Common myeloid progenitor, CD34-positive (primary cell): ENCODE results near the gene PRKCH.

Source experiments
- CTCF ChIA-PET: fragments of 350-600 bp; sonication (Branson Sonifier 250); formaldehyde crosslinking; loops from one replicate; lab custom pipeline; 2021; ENCODE audit warnings: antibody characterized with exemption; lab: Charles Lee
- POLR2A ChIA-PET: fragments of 350-600 bp; sonication (Branson Sonifier 250); formaldehyde crosslinking; loops from one replicate; lab custom pipeline; 2021; ENCODE audit warnings: antibody characterized with exemption; lab: Charles Lee
- DNase-seq, 3 donors: peaks; one replicate each; pipeline versions ENCODE4 v3.0.0 to v3.0.0-alpha.2; 2013
- H3K27ac ChIP-seq, 2 experiments: 1 replicate in 1 of 2; 2 replicates in 1 of 2; pipeline ENCODE4 v1.7.0; 2013; ENCODE audit warnings: inconsistent platforms in 2 of 2, low read length in 2 of 2, mild to moderate bottlenecking in 2 of 2, low read depth in 1 of 2, moderate library complexity in 1 of 2; ENCODE audit not compliant: severe bottlenecking in 2 of 2, insufficient read depth in 1 of 2, poor library complexity in 1 of 2
- H3K27me3 ChIP-seq, 5 experiments: replicated peaks in 2 of 5; 1 replicate in 3 of 5; 2 replicates in 2 of 5; pipeline versions ENCODE4 v1.6.1 to v1.7.0; 2013; ENCODE audit warnings: low read length in 4 of 5, mild to moderate bottlenecking in 2 of 5, moderate library complexity in 2 of 5, inconsistent platforms in 1 of 5; ENCODE audit not compliant: insufficient read depth in 5 of 5, control insufficient read depth in 4 of 5
- H3K36me3 ChIP-seq, 4 experiments: 1 replicate in 2 of 4; 2 replicates in 2 of 4; pipeline versions ENCODE4 v1.6.1 to v1.7.0; 2013; ENCODE audit warnings: low read length in 3 of 4, control low read depth in 1 of 4, mild to moderate bottlenecking in 1 of 4; ENCODE audit not compliant: control insufficient read depth in 4 of 4, insufficient read depth in 4 of 4
- H3K4me1 ChIP-seq, 4 experiments: 1 replicate in 3 of 4; 2 replicates in 1 of 4; pipeline versions ENCODE4 v1.6.1 to v1.7.1; 2013; ENCODE audit warnings: low read length in 3 of 4, mild to moderate bottlenecking in 3 of 4, control low read depth in 1 of 4, inconsistent platforms in 1 of 4, moderate library complexity in 1 of 4; ENCODE audit not compliant: control insufficient read depth in 4 of 4, insufficient read depth in 4 of 4; ENCODE audit errors: control extremely low read depth in 1 of 4
- H3K4me3 ChIP-seq, 7 experiments: 1 replicate in 4 of 7; 2 replicates in 3 of 7; pipeline versions ENCODE4 v1.5.1 to v1.7.0; 2013; ENCODE audit warnings: mild to moderate bottlenecking in 7 of 7, low read length in 6 of 7, moderate library complexity in 6 of 7, inconsistent platforms in 2 of 7, low read depth in 2 of 7, control low read depth in 1 of 7; ENCODE audit not compliant: insufficient read depth in 4 of 7, control insufficient read depth in 1 of 7; ENCODE audit errors: extremely low read depth in 1 of 7
- H3K9me3 ChIP-seq, 5 experiments: 1 replicate in 4 of 5; 2 replicates in 1 of 5; pipeline versions ENCODE4 v1.6.1 to v1.7.1; 2013; ENCODE audit warnings: low read length in 4 of 5, mild to moderate bottlenecking in 2 of 5, inconsistent platforms in 1 of 5, low read depth in 1 of 5, moderate library complexity in 1 of 5; ENCODE audit not compliant: control insufficient read depth in 4 of 5, insufficient read depth in 2 of 5; ENCODE audit errors: control extremely low read depth in 1 of 5
- WGBS: methylation state at CpG from one replicate; pipeline ENCODE4 v1.1.5; 2013; ENCODE audit not compliant: insufficient coverage; 5-methylcytosine and 5-hydroxymethylcytosine counted together

The PRKCH gene

DNA sequence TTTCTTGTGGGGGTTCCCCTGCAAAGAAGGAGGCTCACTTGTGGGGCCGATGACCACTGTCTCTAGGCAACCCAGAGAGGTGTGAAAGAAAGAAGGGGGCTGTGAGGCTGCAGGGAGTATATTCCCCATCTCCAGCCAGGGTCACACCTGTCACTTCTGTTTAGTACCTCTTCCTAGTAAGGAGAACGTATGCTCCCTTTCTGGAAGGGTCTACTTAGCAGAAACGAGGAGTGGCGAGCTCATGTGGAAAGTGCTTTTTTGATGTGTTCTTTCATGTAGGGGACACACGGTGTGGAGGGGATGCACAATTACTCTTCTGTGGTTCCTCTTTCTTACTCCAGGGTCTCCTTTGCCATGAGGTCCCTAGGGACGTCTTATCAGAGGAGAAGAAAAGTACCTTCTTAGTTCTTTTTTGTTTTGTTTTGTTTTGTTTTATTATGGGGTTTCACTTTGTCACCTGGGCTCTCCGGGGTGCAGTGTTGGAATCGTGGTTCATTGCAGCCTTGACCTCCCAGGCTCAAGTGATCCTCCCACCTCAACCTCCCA lies 58.3 kb downstream of the PRKCH start:
- H3K27me3 ChIP-seq = no peaks in the 10 kb centered on the region
- DNase-seq = peak in 1 of 3 donors; percentile 22

DNA sequence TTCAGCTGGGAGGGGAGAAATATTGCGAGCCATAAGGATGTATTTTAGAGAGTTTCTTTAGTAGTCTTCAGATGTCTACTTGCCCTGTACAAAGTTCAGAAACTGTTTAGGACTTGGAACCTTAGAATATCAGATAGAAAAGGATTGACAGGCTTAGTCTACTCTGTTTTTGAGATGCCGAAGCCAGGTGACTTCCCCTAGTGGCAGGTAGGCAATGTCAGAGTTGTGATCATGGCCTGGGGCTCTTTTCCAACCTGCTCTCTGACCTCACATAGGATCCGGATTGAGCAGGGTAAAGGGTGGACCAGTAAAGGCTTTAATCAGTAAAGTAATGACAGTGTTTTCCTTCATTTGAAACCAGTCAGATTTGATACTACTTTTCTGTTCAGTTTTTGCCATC lies 59.6 kb downstream of the PRKCH start:
- Histone ChIP-seq H3K4me1 (peaks cover 5 to 29% (median 21%) of the 10 kb centered on the region in 4 experiments), H3K27me3 (no peaks in the 10 kb centered on the region), H3K4me3 (no peak overlapping the region), H3K36me3 (peaks cover 0 to 4% (median 0%) of the 10 kb centered on the region in 4 experiments), H3K27ac (no peak overlapping the region), H3K9me3 (peaks cover 0 to 6% (median 0%) of the 10 kb centered on the region in 5 experiments)
- WGBS = 100% methylated on average over 2 of the region's 3 CpGs
- CTCF ChIA-PET = no interaction called here
- POLR2A ChIA-PET = no interaction called here
- no peak for DNase-seq

More for the DNA sequence above, 58.3 kb downstream of the PRKCH start:
- Histone ChIP-seq H3K4me1 (peaks cover 0 to 16% (median 9%) of the 10 kb centered on the region in 4 experiments), H3K27ac (no peak overlapping the region), H3K36me3 (peaks cover 0 to 10% (median 3%) of the 10 kb centered on the region in 4 experiments), H3K4me3 (no peak overlapping the region), H3K9me3 (peaks cover 0 to 18% (median 6%) of the 10 kb centered on the region in 5 experiments)
- CTCF ChIA-PET = interaction anchor here (1.1 to 1.5 kb wide), 4 partner anchors 8 to 29 kb away, joined by 3 to 5 read pairs (median 4); no protein-coding TSS in a partner anchor
- POLR2A ChIA-PET = no interaction called here
- WGBS = 93% methylated on average over 5 of the region's 8 CpGs

DNA sequence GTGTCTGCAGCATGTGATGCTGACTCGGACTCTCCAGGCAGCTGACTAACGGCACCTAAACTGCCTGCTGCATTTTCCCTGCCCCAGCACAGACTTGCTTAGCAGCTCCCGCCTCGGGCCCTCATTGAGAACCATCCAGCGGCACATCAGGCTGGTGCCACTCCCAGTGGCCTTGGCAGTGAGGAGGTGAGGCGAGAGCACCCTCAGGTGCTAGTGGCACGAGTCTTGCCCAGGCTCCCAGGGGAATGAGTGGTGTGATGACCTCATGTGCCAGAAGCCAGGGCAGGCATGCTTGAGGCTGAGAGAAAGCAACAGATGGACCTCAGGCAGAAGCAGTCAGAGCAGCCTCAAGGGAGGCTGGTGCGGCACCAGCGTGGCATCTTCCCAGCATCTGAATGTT lies 60.2 kb downstream of the PRKCH start:
- ChIA-PET POLR2A (interaction anchor here (0.6 kb wide), 1 partner anchor 15 kb away, joined by 3 read pairs; no protein-coding TSS in a partner anchor), CTCF (interaction anchor here (0.6 to 1.6 kb wide), 2 partner anchors 96 to 101 kb away, joined by 3 to 4 read pairs; no protein-coding TSS in a partner anchor)
- H3K27ac ChIP-seq = no peak overlapping the region
- no peak for DNase-seq
- no peak overlapping the region for H3K4me3 ChIP-seq
- peaks cover 0 to 1% (median 0%) of the 10 kb centered on the region in 5 experiments for H3K9me3 ChIP-seq
- no peaks in the 10 kb centered on the region for H3K27me3 ChIP-seq
- H3K36me3 ChIP-seq = no peaks in the 10 kb centered on the region
- H3K4me1 ChIP-seq = peaks cover 5 to 30% (median 22%) of the 10 kb centered on the region in 4 experiments
- 97% methylated on average over 9 of the region's 9 CpGs for WGBS

DNA sequence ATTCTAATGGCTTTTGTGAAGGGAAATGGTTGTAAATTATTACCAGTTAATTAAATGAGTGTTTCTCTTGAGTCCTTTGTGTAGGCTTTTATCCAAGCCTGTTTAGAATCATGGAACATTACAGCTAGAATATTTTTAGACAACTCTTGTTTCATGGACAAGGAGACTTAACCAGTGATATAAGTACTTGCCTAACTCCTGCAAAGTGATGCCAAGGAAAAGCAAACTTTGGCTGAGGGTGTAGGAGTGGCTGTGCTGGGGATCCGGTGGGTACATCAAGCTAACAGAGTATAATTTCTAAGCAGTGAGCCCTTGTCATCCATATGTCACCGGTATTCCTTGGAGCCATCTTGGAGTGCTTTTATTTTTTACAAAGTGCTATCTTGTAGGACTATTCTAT lies 61.5 kb downstream of the PRKCH start:
- no peak overlapping the region for H3K4me3 ChIP-seq
- CTCF ChIA-PET = interaction anchor here (1.0 to 1.6 kb wide), 6 partner anchors 13 to 104 kb away, joined by 3 to 4 read pairs (median 4); no protein-coding TSS in a partner anchor
- DNase-seq = no peak
- POLR2A ChIA-PET = interaction anchor here (0.7 to 1.1 kb wide), 2 partner anchors 16 to 38 kb away, joined by 3 to 4 read pairs; no protein-coding TSS in a partner anchor
- H3K36me3 ChIP-seq = no peaks in the 10 kb centered on the region
- WGBS = 100% methylated on average over 1 of the region's 2 CpGs
- H3K27me3 ChIP-seq = no peaks in the 10 kb centered on the region
- no peak overlapping the region for H3K27ac ChIP-seq
- no peaks in the 10 kb centered on the region for H3K9me3 ChIP-seq
- peaks cover 5 to 36% (median 22%) of the 10 kb centered on the region in 4 experiments for H3K4me1 ChIP-seq

DNA sequence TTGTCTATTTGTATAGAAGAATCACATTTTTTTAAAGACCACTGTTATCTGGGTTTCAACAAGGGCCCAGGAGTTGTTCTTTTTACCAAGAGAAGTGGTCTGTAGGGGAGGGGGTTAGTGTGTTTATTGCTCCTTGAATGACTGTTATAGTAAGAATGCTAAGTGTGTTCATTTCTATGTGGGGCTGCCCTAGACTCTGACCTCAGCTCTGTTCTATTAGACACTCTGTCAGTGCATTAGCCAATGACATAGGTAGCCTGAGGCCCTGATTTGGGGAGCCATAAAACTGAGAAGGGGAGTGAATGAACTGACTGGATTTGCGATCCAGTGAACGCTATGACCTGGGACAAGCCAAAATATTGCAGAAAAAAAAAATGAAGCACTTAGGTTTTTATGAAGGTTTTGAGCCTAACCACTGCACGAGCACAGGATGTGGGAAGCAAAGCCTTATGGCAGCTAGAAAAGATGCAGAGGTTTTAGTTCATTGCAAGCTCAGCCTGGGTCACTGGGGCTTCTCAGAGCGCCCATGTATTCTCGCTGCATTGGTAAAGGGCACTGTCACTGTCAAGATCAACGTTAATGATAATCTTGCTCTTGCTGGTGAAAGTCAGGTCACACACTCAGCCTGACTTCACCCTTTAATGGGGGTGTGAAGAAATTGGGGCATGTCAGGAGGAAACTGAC lies 63.8 kb downstream of the PRKCH start:
- DNase-seq = peak; percentile 34 to 84 (median 81)
- H3K9me3 ChIP-seq = no peaks in the 10 kb centered on the region
- H3K27ac ChIP-seq = no peak overlapping the region
- POLR2A ChIA-PET = interaction anchor here (0.7 kb wide), 1 partner anchor 114 kb away, joined by 3 read pairs; no protein-coding TSS in a partner anchor
- WGBS = 0% methylated on average over 3 of the region's 6 CpGs
- H3K27me3 ChIP-seq = no peaks in the 10 kb centered on the region
- peak overlapping the region in 1 of 7 experiments; percentile 25 for H3K4me3 ChIP-seq
- CTCF ChIA-PET = interaction anchor here (1.3 to 2.2 kb wide), 4 partner anchors 14 to 88 kb away, joined by 3 to 6 read pairs (median 4); no protein-coding TSS in a partner anchor
- H3K4me1 ChIP-seq = peaks cover 15 to 56% (median 40%) of the 10 kb centered on the region in 4 experiments
- no peaks in the 10 kb centered on the region for H3K36me3 ChIP-seq

DNA sequence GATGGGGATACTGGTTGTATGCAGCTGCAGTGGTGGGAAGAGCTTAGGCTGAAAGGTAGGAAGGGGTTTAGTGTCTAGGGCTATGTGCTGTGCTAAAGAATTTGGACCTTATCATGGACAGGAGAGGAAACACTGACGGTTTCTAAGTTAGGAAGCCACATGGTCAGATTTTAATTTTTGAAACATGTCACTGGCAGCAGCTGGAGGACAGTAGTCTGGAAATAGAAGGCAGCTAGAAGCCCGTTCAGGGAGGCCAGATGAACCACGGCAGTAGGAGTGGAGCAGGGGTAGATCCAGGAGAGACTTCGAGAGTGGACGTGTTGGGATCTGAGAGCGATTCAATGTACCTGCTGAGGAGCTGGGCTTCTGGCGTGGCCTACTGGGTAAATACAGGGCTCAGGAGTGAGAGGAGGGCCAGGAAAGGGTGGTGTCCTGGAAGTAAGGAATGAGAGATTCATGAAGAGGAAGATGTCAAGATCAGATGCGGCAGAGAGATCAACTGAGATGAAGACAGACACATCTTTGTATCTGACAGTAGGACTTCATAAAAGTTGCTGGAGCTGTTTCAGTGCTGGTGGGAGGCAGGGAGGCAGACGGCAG lies 64.9 kb downstream of the PRKCH start:
- no peak for DNase-seq
- Histone ChIP-seq H3K4me1 (peaks cover 15 to 67% (median 48%) of the 10 kb centered on the region in 4 experiments), H3K36me3 (no peaks in the 10 kb centered on the region), H3K27me3 (no peaks in the 10 kb centered on the region), H3K27ac (no peak overlapping the region), H3K9me3 (no peaks in the 10 kb centered on the region), H3K4me3 (no peak overlapping the region)
- ChIA-PET CTCF (interaction anchor here (0.6 to 2.2 kb wide), 9 partner anchors 9 to 88 kb away, joined by 3 to 8 read pairs (median 5); no protein-coding TSS in a partner anchor), POLR2A (no interaction called here)
- 86% methylated on average over 9 of the region's 9 CpGs for WGBS
